Measurements from ENCODE around the gene PLEK2.
"Not testable (repeated sequence)": the region's sequence is repeated elsewhere in the genome, so short reads cannot be mapped to it uniquely, and the experiment has no call there.

Gene PLEK2

DNA sequence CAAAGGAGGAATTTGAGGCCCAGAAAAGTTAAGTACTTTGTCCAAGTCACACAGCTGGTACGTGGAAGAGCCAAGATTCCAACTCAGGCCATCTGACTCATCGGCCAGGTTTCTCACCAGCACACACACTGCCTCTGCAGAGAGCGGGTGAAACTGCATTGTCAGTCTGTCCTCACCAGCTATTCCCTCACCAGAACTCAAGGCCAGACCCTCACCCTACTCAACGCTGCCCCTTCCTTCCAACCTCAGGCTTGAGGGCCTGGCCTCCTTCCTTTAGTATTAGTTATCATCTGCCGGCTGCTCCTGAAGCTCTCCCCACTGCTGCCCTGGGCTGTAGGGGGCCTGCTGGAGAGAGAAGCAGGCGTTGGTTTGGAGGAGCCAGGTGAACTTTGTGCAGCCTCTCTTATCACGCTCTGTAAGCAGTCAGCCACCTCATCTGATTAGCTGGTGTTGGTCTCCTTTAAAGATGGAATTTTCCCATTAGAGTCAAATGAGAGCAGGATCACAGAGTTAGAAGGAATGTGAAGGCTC is 16.6 kb upstream of the PLEK2 start:
- DNase-seq: no peak

DNA sequence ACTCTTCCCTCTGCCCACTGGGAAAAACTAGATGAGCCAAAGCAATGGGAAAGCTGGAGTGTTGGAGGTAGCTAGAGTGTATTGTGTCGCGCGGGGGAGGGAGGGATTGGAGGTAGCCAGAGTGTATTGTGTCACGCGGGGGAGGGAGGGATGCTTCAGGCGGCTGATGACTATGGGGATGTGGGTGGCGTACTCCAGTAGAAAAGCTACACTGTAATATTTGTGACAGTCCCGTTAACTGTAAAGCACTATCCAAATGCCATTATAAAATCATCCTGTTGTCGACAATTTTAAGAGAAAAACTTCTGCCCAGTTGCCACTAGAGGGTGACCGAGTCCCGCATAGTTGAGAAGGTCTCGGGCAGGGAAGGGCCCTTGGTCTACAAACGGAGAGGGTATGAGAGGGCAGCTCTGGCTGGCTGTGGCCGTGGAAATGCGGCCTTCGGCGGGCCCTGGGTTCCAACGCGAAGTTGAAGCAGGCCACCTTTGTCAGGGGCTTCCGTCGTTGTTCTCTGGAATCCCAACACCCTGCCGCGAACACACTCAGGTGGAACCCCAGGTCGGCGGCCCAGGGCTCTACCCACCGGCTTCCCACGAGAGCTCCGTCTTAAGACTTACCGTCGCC is 15.1 kb upstream of the PLEK2 start:
- DNase-seq: peak; percentile 55

- DNase-seq: no peak
These were observed 14.2 kb upstream of the PLEK2 start for GRCh38 chr14:67426161-67426560.

GRCh38 chr14:67425608-67426007 is 13.6 kb upstream of the PLEK2 start:
- no peak for DNase-seq

DNA sequence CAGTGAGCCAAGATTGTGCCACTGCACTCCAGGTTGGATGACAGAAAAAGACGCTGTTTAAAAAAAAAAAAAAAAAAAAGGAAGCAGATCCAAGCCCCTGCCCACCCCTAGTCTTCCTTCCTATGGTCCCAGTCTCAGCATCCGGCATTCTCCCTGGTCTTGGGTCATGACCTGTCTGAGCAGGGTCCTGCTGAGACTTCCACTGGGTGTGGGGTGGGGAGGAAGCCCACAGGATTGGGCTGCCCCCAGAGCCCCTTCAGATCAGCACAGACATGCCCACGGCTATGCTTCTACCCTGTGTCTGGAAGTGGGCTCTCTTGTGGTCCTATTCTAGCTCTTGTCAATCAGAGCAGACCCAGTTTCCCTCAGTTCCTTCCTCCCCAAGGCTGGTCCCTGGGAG is 12.6 kb upstream of the PLEK2 start:
- no peak for DNase-seq

- no peak for DNase-seq
These were observed 11.5 kb upstream of the PLEK2 start for GRCh38 chr14:67423424-67423823.

DNA sequence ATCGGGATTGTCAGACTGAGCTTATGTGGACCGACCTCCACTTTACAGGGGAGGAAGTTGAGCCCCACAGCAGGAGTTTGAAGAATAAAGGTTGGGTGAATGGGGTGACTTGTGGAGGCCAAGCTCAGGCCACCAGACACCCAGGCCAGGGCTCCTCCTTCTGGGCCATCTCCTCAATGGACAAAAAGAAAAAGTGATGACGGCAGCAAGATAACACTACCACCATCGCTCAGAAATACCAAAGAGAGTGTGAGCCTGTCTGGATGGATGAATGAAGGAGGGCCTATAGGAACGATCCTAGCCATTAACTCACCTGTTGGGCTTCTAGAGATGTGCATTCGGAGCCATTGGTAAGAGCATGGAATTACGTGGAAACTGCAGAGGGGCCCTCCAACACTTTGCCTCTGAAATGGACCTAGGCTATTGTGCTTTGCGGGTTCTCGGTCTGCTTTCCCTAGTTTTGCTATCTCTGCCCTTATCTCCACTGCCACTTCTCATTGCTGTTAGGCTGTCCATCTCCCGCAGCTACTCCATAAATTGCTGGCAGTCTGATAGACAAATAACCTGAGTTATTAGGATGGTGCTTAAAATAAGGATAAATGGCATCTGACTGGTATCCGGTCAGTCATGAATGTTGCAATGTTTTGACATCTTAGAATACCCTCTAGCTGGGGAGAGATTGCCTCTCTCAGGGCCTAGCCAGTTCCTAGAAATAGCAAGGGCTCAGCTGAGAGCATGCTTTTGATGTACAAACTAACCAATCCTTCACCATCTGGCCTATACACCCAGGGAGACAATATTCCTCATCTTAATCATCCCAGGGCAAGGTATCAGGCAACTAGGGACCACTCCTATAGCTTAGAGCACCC is 9.6 kb upstream of the PLEK2 start:
- no peak for DNase-seq

- peak; percentile 13 for DNase-seq
These were observed 8.3 kb upstream of the PLEK2 start for GRCh38 chr14:67420102-67420739.

GRCh38 chr14:67418401-67419191 is 6.6 kb upstream of the PLEK2 start:
- no peak for DNase-seq

DNA sequence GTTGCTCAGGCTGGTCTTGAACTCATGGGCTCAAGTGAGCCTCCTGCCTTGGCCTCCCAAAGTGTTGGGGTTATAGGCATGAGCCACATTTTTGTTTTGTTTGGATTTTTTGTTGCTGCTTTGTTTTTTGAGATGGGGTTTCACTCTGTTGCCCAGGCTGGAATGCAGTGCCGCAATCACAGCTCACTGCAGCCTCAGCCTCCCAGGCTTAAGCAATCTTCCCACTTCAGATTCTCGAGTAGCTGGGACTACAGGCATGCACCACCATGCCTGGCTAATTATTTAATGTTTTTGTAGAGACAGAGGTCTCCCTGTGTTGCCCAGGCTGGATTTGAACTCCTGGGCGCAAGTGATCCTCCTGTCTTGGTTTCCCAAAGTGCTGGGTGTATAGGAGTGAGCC is 5.7 kb upstream of the PLEK2 start:
- no peak for DNase-seq

DNA sequence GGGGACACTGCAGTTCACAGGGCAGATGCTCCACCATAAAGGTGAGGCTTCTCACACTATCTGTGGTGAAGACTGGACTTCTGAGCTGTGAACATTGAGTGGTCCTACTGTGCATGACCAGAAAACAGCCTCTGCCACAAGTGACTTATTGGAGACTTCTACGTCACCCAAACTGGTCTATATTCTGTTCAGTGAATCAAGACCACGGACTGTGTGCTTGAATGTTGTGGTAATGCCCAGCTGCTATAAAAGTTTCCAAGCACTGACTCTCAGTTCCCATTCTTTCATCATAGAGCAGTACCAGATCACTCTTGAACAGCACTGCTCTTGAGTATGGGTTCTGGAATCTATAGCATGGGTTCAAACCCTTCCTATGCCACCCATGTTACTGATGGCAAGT is 4.8 kb upstream of the PLEK2 start:
- no peak for DNase-seq

GRCh38 chr14:67416085-67416484 is 4.1 kb upstream of the PLEK2 start:
- DNase-seq: no peak

DNA sequence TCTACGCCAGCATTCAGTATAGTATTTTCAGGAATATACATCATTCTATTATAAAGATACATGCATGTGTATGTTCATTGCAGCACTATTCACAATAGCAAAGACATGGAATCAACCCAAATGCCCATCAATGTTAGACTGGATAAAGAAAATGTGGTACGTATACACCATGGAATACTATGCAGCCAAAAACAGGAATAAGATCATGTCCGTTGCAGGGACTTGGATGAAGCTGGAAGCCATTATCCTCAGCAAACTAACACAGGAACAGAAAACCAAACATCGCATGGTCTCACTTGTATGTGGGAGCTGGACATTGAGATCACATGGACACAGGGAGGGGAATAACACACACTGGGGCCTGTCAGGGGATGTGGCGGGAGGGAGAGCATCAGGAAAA is 3.6 kb upstream of the PLEK2 start:
- not testable (repeated sequence) for DNase-seq

- DNase-seq: no peak
These were observed 2.1 kb upstream of the PLEK2 start for GRCh38 chr14:67413806-67414769.

DNA sequence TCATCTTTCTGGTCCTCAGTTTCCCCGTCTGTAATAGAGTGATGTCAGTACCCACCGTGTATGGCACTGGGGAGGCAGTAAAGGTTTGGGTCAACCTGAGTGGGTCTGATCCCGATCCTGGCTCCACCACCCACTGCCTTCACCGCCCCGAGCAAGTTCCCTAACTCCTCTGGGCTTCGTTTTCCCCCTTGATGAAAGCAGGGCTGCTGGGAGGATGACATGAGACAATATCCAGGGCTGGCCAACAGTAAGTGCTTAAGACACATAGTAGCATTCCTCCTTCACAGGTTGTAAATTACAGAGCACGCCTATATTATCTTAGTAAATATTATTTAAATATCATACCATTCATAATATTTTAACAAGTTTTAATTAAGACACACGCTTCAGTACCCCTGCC is 595 bp downstream of the PLEK2 start:
- DNase-seq: no peak

DNA sequence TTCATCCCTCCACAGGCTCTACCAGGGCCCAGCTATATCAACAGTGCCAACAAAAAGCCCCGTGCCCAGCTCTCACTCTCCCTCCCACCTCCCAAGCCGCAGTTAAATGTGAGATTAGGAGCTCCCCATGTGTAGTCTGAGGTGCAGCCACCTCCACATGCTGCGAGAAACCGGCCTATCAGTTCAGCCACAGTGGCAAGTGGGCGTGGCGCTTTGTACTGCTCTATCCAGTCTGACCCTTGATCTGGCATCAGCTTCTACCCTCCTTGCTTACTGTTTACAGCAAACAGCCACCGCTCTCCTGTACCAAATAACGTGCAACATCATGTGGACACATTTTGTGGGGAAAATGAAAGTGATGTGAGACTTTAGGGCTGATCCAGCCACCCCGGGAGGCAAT is 1.7 kb downstream of the PLEK2 start:
- no peak for DNase-seq

- DNase-seq: no peak
These were observed 2.5 kb downstream of the PLEK2 start for GRCh38 chr14:67409461-67409860.

DNA sequence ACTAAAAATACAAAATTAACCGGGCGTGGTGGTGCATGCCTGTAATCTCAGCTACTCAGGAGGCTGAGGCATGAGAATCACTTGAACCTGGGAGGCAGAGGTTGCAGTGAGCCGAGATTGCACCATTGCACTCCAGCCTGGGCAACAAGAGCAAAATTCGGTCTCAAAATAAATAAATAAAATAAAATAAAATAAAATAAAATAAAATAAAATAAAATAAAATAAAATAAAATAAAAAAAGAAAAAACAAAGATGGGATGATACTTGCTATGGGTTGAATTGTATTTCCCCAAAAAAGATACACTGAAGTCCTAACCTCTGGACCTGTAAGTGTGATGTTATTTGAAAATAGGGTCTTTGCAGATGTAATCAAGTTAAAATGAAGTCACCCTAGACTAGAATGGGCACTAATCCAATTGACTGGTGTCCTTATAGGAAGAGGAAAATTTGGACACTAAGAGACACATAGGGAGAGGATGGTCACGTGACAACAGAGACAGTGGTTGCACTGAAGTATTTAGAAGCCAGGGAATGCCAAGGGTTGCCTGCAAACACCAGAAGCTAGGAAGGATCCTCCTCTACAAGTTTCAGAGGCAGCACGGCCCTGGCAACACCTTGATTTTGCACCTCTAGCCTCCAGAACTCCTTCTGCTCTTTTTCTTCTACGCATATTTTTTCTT is 3.7 kb downstream of the PLEK2 start:
- not testable (repeated sequence) for DNase-seq

DNA sequence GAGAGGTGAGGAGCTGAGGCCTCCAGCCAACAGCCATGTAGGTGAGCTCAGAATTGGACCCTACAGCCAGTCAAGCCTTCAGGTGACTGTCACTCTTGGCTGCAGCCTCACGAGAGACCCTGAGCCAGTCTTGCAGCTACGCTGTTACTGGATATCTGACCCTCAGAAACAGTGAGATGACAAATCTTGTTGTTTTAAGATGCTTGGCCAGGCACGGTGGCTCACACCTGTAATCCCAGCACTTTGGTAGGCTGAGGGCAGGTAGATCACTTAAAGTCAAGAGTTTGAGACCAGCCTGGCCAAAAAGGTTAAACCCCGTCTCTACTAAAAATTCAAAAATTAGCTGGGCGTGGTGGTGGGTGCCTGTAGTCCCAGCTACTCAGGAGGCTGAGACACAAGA is 6.2 kb downstream of the PLEK2 start:
- no peak for DNase-seq

GRCh38 chr14:67400434-67400833 is 11.5 kb downstream of the PLEK2 start:
- no peak for DNase-seq

GRCh38 chr14:67397536-67397935 is 14.4 kb downstream of the PLEK2 start:
- DNase-seq: no peak
